Ovary (tissue), 3 donors: ENCODE data around the gene FANCI.

ENCODE experiments used
- POLR2A ChIP-seq: fragments of 450-650 bp; IDR thresholded peaks from one replicate; pipeline ENCODE4 v1.6.1; 2017; ENCODE audit warnings: antibody characterized with exemption, mild to moderate bottlenecking, moderate library complexity
- TF ChIP-seq, protein P1 (sequence below), 3 donors: fragments of 450-650 bp in 2 of 3; fragments of 200-600 bp in 1 of 3; IDR thresholded peaks; one replicate each; pipeline versions ENCODE4 v1.5.1 to v1.8.0; 2016 to 2022; ENCODE audit warnings: antibody characterized with exemption in 3 of 3, mild to moderate bottlenecking in 1 of 3
- donor health status: DM: no; HTN: no; CAD: no.

GRCh38 chr15:89243046-89243690, 611 bp upstream of the FANCI start:
- no peak for TF ChIP-seq POLR2A
- TF ChIP-seq, protein P1, sequence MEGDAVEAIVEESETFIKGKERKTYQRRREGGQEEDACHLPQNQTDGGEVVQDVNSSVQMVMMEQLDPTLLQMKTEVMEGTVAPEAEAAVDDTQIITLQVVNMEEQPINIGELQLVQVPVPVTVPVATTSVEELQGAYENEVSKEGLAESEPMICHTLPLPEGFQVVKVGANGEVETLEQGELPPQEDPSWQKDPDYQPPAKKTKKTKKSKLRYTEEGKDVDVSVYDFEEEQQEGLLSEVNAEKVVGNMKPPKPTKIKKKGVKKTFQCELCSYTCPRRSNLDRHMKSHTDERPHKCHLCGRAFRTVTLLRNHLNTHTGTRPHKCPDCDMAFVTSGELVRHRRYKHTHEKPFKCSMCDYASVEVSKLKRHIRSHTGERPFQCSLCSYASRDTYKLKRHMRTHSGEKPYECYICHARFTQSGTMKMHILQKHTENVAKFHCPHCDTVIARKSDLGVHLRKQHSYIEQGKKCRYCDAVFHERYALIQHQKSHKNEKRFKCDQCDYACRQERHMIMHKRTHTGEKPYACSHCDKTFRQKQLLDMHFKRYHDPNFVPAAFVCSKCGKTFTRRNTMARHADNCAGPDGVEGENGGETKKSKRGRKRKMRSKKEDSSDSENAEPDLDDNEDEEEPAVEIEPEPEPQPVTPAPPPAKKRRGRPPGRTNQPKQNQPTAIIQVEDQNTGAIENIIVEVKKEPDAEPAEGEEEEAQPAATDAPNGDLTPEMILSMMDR (IDR thresholded peaks at IDR 0.05) = no peak
